Osteoblast (primary cell): ENCODE data around the gene ATP10A. TPM values are rescaled to one million over a fixed set of nuclear protein-coding genes. Genes with fewer than 3 reads are reported as not detected.

Experiments used
- DNase-seq: peaks from one replicate; pipeline ENCODE4 v3.0.0; 2011; ENCODE audit warnings: low spot score, mixed read lengths; ENCODE audit not compliant: insufficient read length; ENCODE audit errors: missing footprints
- H2AFZ ChIP-seq: 2 replicates; pipeline ENCODE4 v1.6.0; 2011; ENCODE audit warnings: mild to moderate bottlenecking, low read length
- H3K27ac ChIP-seq: 2 replicates; pipeline ENCODE4 v1.5.1; 2011; ENCODE audit warnings: mild to moderate bottlenecking, low read depth, low read length, moderate library complexity
- H3K27me3 ChIP-seq: 2 replicates; pipeline ENCODE4 v1.6.0; 2012; ENCODE audit warnings: mild to moderate bottlenecking, control low read depth, inconsistent platforms, low read length, moderate library complexity; ENCODE audit not compliant: insufficient read depth
- H3K36me3 ChIP-seq: 2 replicates; pipeline ENCODE4 v1.5.1; 2011; ENCODE audit warnings: mild to moderate bottlenecking, low read length, control low read depth, moderate library complexity; ENCODE audit not compliant: insufficient read depth
- H3K4me1 ChIP-seq: 2 replicates; pipeline ENCODE4 v1.5.1; 2011; ENCODE audit warnings: mild to moderate bottlenecking, low read length, control low read depth, moderate library complexity; ENCODE audit not compliant: insufficient read depth
- H3K4me2 ChIP-seq: 2 replicates; pipeline ENCODE4 v1.6.0; 2011; ENCODE audit warnings: mild to moderate bottlenecking, low read length; ENCODE audit not compliant: insufficient read depth
- H3K4me3 ChIP-seq: fragments of 200-600 bp; sonication (generic); 3 replicates; pipeline ENCODE4 v1.5.1; 2012; ENCODE audit warnings: mild to moderate bottlenecking, low read length, inconsistent platforms; ENCODE audit not compliant: insufficient read depth
- H3K79me2 ChIP-seq: 2 replicates; pipeline ENCODE4 v1.6.0; 2012; ENCODE audit warnings: mild to moderate bottlenecking, low read length, control low read depth, inconsistent platforms; ENCODE audit not compliant: insufficient read depth
- H3K9me3 ChIP-seq: 2 replicates; pipeline ENCODE4 v1.5.1; 2011; ENCODE audit warnings: low read depth, low read length, control low read depth
- H4K20me1 ChIP-seq: 2 replicates; pipeline ENCODE4 v1.6.0; 2012; ENCODE audit warnings: mild to moderate bottlenecking, low read length, control low read depth; ENCODE audit not compliant: insufficient read depth
- CTCF ChIP-seq: IDR thresholded peaks from 2 replicates; pipeline ENCODE4 v1.5.1; 2011; ENCODE audit warnings: mild to moderate bottlenecking, low read depth, low read length, moderate library complexity; ENCODE audit errors: extremely low read depth
- total RNA-seq: library from RNA; depleted of rRNA; stranded (reverse); fragments of >200 nt; gene quantifications from 2 replicates; pipeline ENCODE4 v1.2.3, GENCODE V29; 2012

The ATP10A gene
- total RNA-seq, 1 donor, result 32.9 TPM

DNA sequence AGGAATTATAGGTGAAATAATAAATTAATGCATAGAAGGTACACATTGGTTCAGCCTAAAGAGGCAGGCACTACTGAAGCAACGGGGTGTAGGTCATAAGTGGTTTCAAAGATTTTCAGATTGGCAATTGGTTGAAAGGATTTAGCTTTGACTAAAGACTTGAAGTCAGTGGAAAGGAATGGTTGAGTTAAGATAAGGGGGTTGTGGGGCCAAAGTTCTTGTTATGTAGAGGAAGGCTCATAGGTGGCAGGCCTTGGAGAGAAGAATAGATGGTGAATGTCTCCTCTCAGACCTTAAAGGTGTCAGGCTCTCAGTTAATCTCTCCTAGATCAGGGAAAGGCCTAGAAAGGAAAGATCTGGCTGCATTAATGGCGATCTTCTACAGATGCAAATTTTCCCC is 209.8 kb downstream of the ATP10A start:
- Histone ChIP-seq H3K9me3 (no peaks in the 10 kb centered on the region), H3K36me3 (no peaks in the 10 kb centered on the region), H3K79me2 (no peaks in the 10 kb centered on the region), H3K4me2 (no peak overlapping the region), H3K4me3 (no peak overlapping the region), H3K27me3 (peaks cover 5% of the 10 kb centered on the region), H3K4me1 (no peaks in the 10 kb centered on the region), H4K20me1 (no peaks in the 10 kb centered on the region), H2AFZ (no peak overlapping the region), H3K27ac (no peak overlapping the region)
- DNase-seq, result no peak
- TF ChIP-seq CTCF, result no peak

- H3K4me2 ChIP-seq, result no peak overlapping the region
- no peaks in the 10 kb centered on the region for H3K4me1 ChIP-seq
- H4K20me1 ChIP-seq, result no peaks in the 10 kb centered on the region
- no peak overlapping the region for H3K27ac ChIP-seq
- no peak for TF ChIP-seq CTCF
- no peaks in the 10 kb centered on the region for H3K9me3 ChIP-seq
- no peaks in the 10 kb centered on the region for H3K79me2 ChIP-seq
- DNase-seq, result no peak
- no peak overlapping the region for H3K4me3 ChIP-seq
- H3K27me3 ChIP-seq, result peaks cover 5% of the 10 kb centered on the region
- no peaks in the 10 kb centered on the region for H3K36me3 ChIP-seq
- H2AFZ ChIP-seq, result no peak overlapping the region
Measured at GRCh38 chr15:25652704-25653103, 210.4 kb downstream of the ATP10A start.

DNA sequence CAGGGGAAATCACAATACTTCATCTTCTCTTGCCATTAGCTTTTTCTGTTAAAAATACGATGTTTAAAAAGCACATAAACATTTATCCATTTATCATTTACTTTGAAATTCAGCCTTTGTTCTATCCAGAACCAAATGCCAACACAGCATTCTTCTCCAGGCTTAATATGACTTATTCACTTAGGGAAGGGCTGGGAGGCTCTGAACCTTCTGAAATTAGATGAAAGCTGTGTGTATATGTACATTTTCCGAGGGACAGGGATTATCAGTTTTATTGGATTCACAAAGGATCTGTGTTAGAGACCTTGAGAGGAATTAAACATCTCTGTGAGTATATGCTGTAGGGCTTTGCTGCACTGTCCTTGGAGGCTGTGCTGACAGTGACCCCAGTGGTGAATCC is 213.7 kb downstream of the ATP10A start:
- Histone ChIP-seq H3K4me3 (no peak overlapping the region), H3K79me2 (no peaks in the 10 kb centered on the region), H3K27me3 (peaks cover 2% of the 10 kb centered on the region), H3K36me3 (no peaks in the 10 kb centered on the region), H4K20me1 (no peaks in the 10 kb centered on the region), H2AFZ (no peak overlapping the region), H3K9me3 (no peaks in the 10 kb centered on the region), H3K4me1 (no peaks in the 10 kb centered on the region), H3K27ac (no peak overlapping the region), H3K4me2 (no peak overlapping the region)
- TF ChIP-seq CTCF, result no peak
- DNase-seq, result no peak

GRCh38 chr15:25643120-25643519 is 220.0 kb downstream of the ATP10A start:
- H2AFZ ChIP-seq, result no peak overlapping the region
- DNase-seq, result no peak

More at GRCh38 chr15:25643120-25643519, 220.0 kb downstream of the ATP10A start:
- Histone ChIP-seq H4K20me1 (no peaks in the 10 kb centered on the region), H3K4me3 (no peak overlapping the region), H3K79me2 (no peaks in the 10 kb centered on the region), H3K36me3 (no peaks in the 10 kb centered on the region), H3K9me3 (no peaks in the 10 kb centered on the region), H3K27ac (no peak overlapping the region), H3K4me2 (no peak overlapping the region), H3K27me3 (no peaks in the 10 kb centered on the region), H3K4me1 (peaks cover 4% of the 10 kb centered on the region)
- TF ChIP-seq CTCF, result no peak
